NOMO-1 (cell line): ENCODE results near the gene ZNF469.

ENCODE experiments used
- DNase-seq, 2 experiments: peaks; one replicate each; lab custom pipeline; 2025; ENCODE audit not compliant: unreplicated experiment in 2 of 2; lab: John Stamatoyannopoulos, UW

Gene ZNF469

DNA sequence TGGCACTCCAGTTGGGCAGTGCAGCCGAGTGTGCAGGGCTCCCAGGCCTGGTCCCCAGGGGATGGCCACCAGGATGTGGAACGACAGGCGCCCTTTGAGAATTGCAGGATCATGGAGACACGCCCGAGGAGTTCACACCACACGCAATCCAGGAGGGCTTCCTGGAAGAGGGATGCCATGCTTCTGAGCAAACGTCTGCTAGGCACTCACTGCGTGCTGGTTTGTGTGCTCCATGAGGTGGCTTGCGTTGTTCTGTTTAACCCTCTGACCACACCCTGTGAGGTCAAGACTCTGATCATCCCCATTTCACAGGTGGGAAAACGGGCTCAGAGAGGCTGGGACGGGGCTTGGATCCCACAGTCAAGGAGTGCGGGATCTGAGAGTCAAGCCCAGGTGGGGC lies 37.7 kb downstream of the ZNF469 start:
- DNase-seq, result no peak

DNA sequence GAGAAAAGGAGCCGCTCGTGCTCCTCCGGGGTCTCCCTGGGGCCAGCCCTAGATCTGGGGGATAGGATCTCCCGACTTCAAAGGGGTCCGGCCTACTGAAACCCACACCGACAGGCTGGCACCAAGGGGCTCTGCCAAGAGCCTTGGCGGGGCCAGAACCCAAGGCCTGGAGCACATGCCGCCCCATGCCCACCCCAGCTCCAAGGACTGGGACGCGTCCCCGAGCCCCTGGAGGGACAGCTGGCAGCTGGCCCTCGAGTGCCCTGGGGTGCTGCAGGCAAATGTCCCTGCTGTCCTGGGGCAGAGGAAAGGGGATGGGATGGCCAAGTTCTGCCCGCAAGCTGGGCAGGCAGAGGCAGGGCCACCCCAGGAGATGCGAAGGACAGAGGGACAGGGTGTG lies 38.5 kb downstream of the ZNF469 start:
- DNase-seq, result no peak

DNA sequence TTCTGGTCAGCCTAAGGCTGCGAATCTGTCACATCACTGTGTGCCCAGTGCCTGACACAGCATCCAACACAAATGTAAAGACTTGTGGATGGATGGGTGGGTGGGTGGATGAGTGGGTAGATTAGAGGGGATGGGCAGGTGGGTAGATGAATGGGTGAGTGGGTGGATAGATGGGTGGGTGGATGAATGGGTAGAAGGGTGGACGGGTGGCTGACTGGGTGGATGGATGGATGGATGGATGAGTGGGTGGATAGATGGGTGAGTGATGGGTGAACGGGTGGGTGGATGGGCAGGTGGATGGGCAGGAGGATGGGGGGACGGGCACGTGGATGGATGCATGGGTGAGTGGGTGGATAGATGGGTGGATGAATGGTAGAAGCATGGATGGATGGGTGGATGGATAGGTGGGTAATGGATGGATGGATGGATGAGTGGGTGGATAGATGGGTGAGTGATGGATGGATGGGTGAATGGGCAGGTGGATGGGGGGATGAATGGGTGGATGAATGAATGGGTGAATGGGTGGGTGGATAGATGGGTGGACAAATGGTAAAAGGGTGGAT lies 39.2 kb downstream of the ZNF469 start:
- DNase-seq, result no peak

DNA sequence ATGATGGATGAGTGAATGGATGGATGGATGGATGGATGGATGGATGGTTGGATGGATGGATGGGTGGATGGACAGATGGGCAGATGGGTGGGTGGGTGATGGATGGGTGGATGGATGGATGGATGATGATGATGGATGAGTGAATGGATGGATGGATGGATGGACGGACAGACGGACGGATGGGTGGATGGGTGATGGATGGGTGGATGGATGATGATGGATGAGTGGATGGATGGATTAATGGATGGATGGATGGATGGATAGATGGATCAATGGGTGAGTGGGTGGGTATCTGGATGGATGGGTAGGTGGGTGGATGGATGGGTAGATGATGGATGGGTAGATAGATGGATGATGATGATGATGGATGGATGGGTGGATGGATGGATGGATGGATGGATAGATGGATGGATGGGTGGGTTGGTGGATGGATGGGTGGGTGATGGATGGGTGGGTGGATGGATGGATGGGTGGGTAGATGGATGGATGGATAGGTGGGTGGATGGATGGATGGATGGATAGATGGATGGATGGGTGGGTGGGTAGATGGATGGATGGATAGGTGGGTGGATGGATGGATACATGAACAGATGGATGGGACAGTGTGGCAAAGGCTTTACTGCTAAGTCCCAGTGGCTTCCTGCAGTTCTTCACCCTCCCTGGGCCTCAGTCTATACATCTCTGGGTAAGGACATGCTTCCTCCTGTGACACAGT lies 40.1 kb downstream of the ZNF469 start:
- no peak for DNase-seq

DNA sequence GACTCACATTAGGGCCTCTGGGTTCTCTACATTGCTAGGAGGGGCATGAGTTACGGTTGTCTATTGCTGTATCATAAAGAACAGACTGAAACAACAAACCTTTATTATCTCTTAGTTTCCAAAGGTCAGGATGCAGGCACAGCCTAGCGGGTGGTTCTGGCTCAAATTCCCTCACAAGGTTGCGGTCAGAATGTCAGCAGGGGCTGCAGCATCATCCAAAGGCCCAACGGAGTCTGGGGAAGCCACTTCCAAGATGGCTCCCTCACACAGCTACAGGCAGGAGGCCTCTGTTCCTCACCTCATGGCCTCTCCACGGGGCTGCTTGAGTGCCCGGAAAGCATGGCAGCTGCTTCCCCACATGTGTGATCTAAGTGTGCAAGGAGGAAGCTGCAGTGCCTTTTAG lies 40.7 kb downstream of the ZNF469 start:
- DNase-seq, result peak in 1 of 2 experiments; percentile 5

DNA sequence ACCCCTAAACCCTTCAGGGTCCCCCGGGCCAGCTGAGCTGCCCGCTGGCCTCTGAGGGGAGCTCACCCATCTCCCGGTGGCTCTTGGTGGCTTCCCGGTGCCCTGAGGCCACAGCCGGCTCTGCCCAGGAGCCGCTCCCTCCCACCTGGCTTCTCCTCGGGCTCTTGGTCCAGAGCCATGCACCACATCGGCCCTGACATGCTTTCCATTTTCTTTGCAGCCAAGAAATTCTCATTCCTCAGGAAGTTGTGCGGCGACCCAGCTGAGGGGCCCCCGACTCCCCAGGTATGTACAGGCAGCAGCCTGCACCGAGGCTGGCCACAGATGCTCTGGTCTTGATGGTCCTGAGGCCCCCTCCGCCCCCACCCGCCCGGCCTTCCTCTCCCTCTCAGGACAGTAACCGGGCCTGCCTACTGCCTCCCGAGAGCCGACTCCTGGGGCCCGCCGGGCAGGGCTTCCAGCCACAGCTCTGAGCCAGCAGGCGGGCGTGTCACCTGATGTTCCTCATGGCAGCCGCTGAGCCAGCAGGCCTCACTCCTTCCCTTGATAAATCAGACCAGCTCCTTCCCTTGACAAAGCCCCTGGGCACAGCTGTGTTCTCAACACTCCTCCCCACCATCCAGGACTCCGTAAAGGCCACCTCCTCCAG lies 42.0 kb downstream of the ZNF469 start:
- DNase-seq, result no peak

DNA sequence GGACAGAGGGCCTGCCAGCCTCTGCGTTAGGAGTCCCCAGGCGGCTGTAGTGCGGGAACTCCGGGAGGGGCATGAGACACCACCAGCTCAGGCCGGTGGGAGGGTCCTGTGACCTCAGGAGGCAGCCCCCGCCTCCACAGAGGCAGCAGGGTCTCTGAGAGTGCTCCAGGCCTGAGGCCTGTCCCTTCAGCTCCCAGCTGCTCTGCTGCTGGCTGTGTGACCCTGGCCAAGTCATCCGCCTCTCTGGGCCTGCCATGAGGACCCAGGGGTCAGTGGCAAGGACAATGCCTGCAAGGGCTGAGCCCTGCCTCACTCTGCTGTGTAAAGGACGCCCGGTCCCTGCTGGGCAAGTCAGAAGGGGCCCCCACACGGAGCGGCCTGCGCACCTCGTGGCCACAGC lies 43.3 kb downstream of the ZNF469 start:
- DNase-seq, result no peak

DNA sequence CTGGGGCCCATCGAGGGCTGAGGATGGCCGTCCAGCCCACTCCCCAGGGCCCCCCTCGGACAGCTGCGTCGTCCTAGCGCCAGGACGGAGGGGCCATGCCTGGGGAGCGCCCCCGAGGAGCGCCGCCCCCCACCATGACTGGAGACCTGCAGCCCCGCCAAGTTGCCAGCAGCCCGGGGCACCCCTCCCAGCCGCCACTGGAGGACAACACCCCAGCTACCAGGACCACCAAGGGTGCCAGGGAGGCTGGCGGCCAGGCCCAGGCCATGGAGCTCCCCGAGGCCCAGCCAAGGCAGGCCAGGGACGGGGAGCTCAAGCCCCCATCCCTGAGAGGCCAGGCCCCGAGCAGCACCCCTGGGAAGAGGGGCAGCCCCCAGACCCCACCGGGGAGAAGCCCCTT lies 44.6 kb downstream of the ZNF469 start:
- no peak for DNase-seq

DNA sequence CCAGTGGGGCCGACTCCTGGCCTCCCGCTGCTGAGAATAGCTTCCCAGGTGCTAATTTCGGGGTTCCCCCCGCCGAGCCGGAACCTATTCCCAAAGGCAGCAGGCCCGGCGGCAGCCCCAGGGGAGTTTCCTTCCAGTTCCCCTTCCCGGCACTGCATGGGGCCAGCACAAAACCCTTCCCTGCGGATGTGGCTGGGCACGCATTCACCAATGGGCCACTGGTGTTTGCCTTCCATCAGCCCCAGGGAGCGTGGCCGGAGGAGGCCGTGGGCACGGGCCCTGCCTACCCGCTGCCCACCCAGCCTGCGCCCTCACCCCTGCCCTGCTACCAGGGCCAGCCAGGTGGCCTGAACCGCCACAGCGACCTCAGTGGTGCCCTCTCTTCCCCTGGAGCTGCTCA lies 45.4 kb downstream of the ZNF469 start:
- DNase-seq, result no peak

DNA sequence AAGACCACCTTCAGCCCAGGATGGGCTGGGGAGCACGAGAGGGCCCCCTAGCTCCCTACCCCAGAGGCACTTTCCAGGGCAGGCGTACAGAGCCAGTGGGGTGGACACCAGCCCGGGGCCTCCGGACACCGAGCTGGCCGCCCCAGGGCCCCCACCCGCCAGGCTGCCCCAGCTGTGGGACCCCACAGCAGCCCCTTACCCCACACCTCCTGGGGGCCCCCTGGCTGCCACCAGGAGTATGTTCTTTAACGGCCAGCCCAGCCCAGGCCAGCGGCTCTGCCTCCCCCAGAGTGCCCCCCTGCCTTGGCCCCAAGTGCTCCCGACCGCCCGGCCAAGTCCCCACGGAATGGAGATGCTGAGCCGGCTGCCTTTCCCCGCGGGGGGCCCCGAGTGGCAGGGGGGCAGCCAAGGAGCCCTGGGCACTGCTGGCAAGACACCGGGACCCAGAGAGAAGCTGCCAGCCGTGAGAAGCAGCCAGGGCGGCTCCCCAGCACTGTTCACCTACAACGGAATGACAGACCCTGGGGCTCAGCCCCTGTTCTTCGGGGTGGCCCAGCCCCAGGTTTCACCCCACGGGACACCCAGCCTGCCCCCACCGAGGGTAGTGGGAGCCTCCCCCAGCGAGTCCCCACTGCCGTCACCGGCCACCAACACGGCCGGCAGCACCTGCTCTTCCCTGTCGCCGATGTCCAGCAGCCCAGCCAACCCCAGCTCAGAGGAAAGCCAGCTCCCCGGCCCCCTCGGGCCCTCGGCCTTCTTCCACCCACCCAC lies 46.0 kb downstream of the ZNF469 start:
- no peak for DNase-seq

DNA sequence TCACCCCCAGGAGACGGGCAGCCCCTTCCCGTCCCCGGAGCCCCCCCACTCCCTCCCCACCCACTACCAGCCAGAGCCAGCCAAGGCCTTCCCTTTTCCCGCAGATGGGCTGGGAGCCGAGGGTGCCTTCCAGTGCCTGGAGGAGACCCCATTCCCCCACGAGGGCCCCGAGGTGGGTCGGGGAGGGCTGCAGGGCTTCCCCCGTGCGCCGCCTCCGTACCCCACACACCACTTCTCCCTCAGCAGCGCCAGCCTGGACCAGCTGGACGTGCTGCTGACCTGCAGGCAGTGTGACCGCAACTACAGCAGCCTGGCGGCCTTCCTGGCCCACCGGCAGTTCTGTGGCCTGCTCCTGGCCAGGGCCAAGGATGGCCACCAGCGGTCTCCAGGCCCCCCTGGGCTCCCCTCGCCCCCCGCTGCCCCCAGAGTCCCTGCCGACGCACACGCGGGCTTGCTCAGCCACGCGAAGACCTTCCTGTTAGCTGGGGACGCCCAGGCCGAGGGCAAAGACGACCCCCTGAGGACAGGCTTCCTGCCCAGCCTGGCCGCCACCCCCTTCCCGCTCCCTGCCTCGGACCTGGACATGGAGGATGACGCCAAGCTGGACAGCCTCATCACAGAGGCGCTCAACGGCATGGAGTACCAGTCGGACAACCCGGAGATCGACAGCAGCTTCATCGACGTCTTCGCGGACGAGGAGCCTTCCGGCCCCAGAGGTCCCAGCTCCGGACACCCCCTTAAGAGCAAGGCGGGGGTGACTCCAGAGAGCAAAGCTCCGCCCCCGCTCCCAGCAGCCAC lies 46.8 kb downstream of the ZNF469 start:
- no peak for DNase-seq

DNA sequence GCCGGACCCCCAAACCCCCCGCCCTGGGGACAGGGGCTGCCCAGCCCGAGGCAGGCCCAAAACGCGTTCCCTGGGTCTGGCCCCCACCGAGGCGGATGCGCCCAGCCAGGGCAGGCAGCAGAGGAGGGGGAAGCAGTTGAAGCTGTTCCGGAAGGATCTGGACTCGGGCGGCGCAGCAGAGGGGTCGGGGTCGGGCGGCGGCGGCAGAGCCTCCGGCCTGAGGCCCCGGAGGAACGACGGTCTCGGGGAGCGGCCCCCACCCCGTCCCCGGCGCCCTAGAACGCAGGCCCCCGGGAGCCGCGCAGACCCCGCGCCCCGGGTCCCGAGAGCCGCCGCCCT lies 47.4 kb downstream of the ZNF469 start:
- peak; percentile 17 to 19 for DNase-seq

DNA sequence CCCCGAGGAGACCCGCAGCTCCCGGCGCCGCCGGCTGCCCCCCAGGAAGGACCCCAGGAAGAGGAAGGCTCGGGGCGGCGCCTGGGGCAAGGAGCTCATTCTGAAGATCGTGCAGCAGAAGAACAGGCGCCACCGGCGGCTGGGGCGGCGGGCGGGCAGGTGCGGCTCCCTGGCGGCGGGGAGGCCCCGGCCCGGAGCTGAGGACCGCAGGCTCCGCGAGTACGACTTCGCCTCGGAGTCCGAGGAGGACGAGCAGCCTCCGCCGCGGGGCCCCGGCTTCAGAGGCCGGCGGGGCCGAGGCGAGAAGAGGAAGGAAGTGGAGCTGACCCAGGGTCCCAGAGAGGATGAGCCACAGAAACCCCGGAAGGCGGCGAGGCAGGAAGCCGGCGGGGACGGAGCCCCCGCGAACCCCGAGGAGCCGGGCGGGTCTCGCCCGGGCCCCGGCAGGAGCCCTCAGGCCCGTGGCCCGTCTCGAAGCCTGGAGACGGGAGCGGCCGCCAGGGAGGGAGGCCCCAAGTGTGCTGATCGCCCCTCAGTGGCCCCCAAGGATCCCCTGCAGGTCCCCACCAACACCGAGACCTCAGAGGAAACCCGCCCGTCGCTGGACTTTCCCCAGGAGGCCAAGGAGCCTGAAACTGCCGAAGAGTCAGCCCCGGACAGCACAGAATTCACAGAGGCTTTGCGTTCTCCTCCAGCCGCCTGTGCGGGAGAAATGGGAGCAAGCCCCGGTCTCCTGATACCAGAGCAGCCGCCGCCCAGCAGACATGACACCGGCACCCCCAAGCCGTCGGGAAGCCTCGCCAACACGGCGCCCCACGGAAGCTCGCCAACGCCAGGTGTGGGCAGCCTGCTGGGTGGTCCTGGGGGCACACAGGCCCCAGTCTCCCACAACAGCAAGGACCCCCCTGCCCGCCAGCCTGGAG lies 48.0 kb downstream of the ZNF469 start:
- peak; percentile 69 to 75 for DNase-seq

DNA sequence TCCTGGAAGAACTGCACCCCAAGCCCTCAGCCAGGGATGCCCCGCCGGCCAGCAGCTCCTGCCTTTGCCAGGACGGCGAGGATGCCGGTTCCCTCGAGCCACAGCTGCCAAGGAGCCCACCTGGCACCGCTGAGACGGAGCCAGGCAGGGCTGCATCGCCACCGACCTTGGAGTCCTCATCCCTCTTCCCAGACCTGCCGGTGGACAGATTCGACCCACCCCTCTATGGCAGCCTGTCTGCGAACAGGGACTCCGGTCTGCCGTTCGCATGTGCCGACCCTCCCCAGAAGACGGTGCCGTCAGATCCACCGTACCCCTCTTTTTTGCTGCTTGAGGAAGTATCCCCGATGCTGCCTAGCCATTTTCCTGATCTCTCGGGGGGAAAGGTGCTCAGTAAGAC lies 48.9 kb downstream of the ZNF469 start:
- no peak for DNase-seq

DNA sequence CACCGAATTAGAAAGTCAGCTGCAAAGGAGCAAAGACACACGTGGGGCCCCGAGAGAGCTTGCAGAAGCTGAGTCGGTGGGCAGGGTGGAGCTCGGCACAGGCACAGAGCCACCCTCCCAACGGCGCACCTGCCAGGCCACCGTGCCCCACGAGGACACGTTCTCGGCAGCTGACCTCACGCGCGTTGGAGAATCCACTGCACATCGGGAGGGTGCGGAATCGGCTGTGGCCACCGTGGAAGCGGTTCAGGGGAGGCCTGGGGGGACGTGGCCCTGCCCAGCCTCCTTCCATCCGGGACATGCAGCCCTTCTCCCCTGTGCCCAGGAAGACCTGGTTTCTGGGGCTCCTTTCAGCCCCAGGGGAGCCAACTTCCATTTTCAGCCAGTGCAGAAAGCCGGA lies 49.4 kb downstream of the ZNF469 start:
- DNase-seq, result no peak
